ENCODE measurements around the gene EXOC3. TPM values are rescaled to one million over a fixed set of nuclear protein-coding genes. Genes with fewer than 3 reads are reported as not detected.

Gene EXOC3
- total RNA-seq, 1 donor from 2014 or later, result 19.2 TPM

GRCh38 chr5:499233-500209 lies 56.5 kb downstream of the EXOC3 start:
- Histone ChIP-seq H3K9me3 (ENCODE audit: low read depth) (no peaks in the 10 kb centered on the region), H3F3A (ENCODE audit: low read depth) (no peaks in the 10 kb centered on the region), H3K27ac (no peak overlapping the region), H3K36me3 (no peaks in the 10 kb centered on the region), H3K9ac (no peak overlapping the region), H3K27me3 (peaks cover 62% of the 10 kb centered on the region), H3K4me1 (no peaks in the 10 kb centered on the region), H3K4me3 (no peak overlapping the region), H4K20me1 (ENCODE audit: low read depth) (no peaks in the 10 kb centered on the region), H3K79me2 (ENCODE audit: low read depth) (no peaks in the 10 kb centered on the region), H2AFZ (replicated peaks) (no peak overlapping the region), H3K4me2 (no peak overlapping the region)
- DNase-seq (ENCODE audit: low spot score), result no peak
- Mint-ChIP-seq H3K4me1 (peaks cover 4% of the 10 kb centered on the region), H3K9me3 (peaks cover 3% of the 10 kb centered on the region), H3K4me3 (no peak overlapping the region), H3K27me3 (ENCODE audit: insufficient read depth, low read depth) (peaks cover 34% of the 10 kb centered on the region), H3K27ac (no peak overlapping the region), H3K36me3 (no peaks in the 10 kb centered on the region)
- TF ChIP-seq EZH2phosphoT487 (IDR thresholded peaks at IDR 0.05), result no peak
- no peak for TF ChIP-seq EZH2 (IDR thresholded peaks at IDR 0.05)
- no peak for TF ChIP-seq CTCF (IDR thresholded peaks at IDR 0.05)

GRCh38 chr5:500491-500890 lies 57.5 kb downstream of the EXOC3 start:
- DNase-seq (ENCODE audit: low spot score), result no peak
- H3K4me2 ChIP-seq, result no peak overlapping the region
- H3K4me3 ChIP-seq, result no peak overlapping the region
- no peaks in the 10 kb centered on the region for H3K4me1 ChIP-seq
- no peak overlapping the region for H3K27ac ChIP-seq
- H3K79me2 ChIP-seq (ENCODE audit: low read depth), result no peaks in the 10 kb centered on the region
- H3K9ac ChIP-seq, result no peak overlapping the region
- TF ChIP-seq EZH2phosphoT487 (IDR thresholded peaks at IDR 0.05), result no peak
- TF ChIP-seq EZH2 (IDR thresholded peaks at IDR 0.05), result no peak
- TF ChIP-seq CTCF (IDR thresholded peaks at IDR 0.05), result no peak
- peaks cover 4% of the 10 kb centered on the region for H3K4me1 Mint-ChIP-seq
- peaks cover 3% of the 10 kb centered on the region for H3K9me3 Mint-ChIP-seq
- H3K27ac Mint-ChIP-seq, result no peak overlapping the region
- H3F3A ChIP-seq (ENCODE audit: low read depth), result no peaks in the 10 kb centered on the region
- H3K4me3 Mint-ChIP-seq, result no peak overlapping the region
- H3K9me3 ChIP-seq (ENCODE audit: low read depth), result no peaks in the 10 kb centered on the region
- no peak overlapping the region for H2AFZ ChIP-seq (replicated peaks)
- H3K27me3 Mint-ChIP-seq (ENCODE audit: insufficient read depth, low read depth), result peaks cover 28% of the 10 kb centered on the region
- no peaks in the 10 kb centered on the region for H4K20me1 ChIP-seq (ENCODE audit: low read depth)
- H3K27me3 ChIP-seq, result peaks cover 58% of the 10 kb centered on the region
- H3K36me3 Mint-ChIP-seq, result no peaks in the 10 kb centered on the region
- no peaks in the 10 kb centered on the region for H3K36me3 ChIP-seq

GRCh38 chr5:501105-501830 lies 58.3 kb downstream of the EXOC3 start:
- no peaks in the 10 kb centered on the region for H4K20me1 ChIP-seq (ENCODE audit: low read depth)
- H3K36me3 Mint-ChIP-seq, result no peaks in the 10 kb centered on the region
- peaks cover 58% of the 10 kb centered on the region for H3K27me3 ChIP-seq
- H3K4me2 ChIP-seq, result no peak overlapping the region
- H3K4me1 ChIP-seq, result no peaks in the 10 kb centered on the region
- H3K36me3 ChIP-seq, result no peaks in the 10 kb centered on the region
- H3K79me2 ChIP-seq (ENCODE audit: low read depth), result no peaks in the 10 kb centered on the region
- H3F3A ChIP-seq (ENCODE audit: low read depth), result no peaks in the 10 kb centered on the region
- H3K27ac ChIP-seq, result no peak overlapping the region
- no peak overlapping the region for H2AFZ ChIP-seq (replicated peaks)
- H3K27me3 Mint-ChIP-seq (ENCODE audit: insufficient read depth, low read depth), result peaks cover 22% of the 10 kb centered on the region
- H3K9me3 ChIP-seq (ENCODE audit: low read depth), result no peaks in the 10 kb centered on the region
- H3K27ac Mint-ChIP-seq, result no peak overlapping the region
- H3K9me3 Mint-ChIP-seq, result no peaks in the 10 kb centered on the region
- no peak overlapping the region for H3K4me3 ChIP-seq
- H3K4me3 Mint-ChIP-seq, result no peak overlapping the region
- DNase-seq (ENCODE audit: low spot score), result no peak
- H3K4me1 Mint-ChIP-seq, result peaks cover 4% of the 10 kb centered on the region
- no peak overlapping the region for H3K9ac ChIP-seq
- TF ChIP-seq CTCF (IDR thresholded peaks at IDR 0.05), result no peak
- TF ChIP-seq EZH2phosphoT487 (IDR thresholded peaks at IDR 0.05), result no peak
- TF ChIP-seq EZH2 (IDR thresholded peaks at IDR 0.05), result no peak

All from neural progenitor cell (in vitro differentiated cells).